Measurements from ENCODE around the gene TRIOBP.

DNA sequence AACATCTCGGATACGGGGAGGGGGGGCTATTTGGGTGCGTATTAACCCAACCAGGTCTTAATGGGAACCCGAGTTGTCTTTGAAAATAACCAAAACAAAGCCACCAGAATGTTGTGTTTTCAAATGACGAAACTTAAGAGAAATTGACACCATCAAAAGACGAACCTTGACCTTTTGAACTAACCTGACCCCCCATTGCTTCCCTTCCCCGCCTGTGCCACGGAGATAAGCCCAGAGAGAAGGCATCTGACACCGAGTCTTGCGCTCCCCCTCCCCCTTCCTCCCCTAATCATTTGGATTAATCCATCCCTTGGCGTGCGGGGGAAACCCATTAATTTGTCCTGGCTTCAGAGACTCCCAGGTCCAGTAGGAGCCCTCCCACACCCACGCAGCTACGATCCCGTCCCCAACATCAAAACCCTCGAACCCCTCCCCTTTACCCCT lies 106.4 kb downstream of the TRIOBP start:
- TF ChIP-seq CTCF (conservative IDR thresholded peaks at IDR 0.05) (no peak), ZFX (IDR thresholded peaks at IDR 0.05) (no peak)
